HepG2 (cell line): Measurements from ENCODE around the gene CAMK2N2. TPM values are rescaled to one million over a fixed set of nuclear protein-coding genes. Genes with fewer than 3 reads are reported as not detected.

ENCODE experiments used
- FOXP1 ChIP-seq, 2 experiments: fragments of 450-650 bp in 1 of 2; IDR thresholded peaks; 2 replicates each; pipeline ENCODE4 v1.6.1; 2017 to 2018; ENCODE audit warnings: antibody characterized with exemption in 1 of 2
- MTA3 ChIP-seq: sonication (generic); formaldehyde crosslinking; IDR thresholded peaks from 2 replicates; pipeline ENCODE4 v1.4.0; 2020; ENCODE audit warnings: missing genetic modification reagents
- MTF1 ChIP-seq: sonication (generic); formaldehyde crosslinking; IDR thresholded peaks from 2 replicates; pipeline ENCODE4 v1.5.0; 2020; ENCODE audit warnings: missing genetic modification reagents
- MXD4 ChIP-seq: IDR thresholded peaks from 2 replicates; pipeline ENCODE4 v1.6.1; 2016; ENCODE audit warnings: mild to moderate bottlenecking, missing biosample characterization, missing genetic modification reagents
- NFAT5 ChIP-seq: sonication (generic); formaldehyde crosslinking; IDR thresholded peaks from 2 replicates; pipeline ENCODE4 v1.4.0; 2020; ENCODE audit warnings: missing genetic modification reagents
- PHF5A ChIP-seq: IDR thresholded peaks from one replicate; pipeline ENCODE4 v1.6.1; 2018; ENCODE audit warnings: low read depth, missing genetic modification reagents; ENCODE audit not compliant: unreplicated experiment
- REXO4 ChIP-seq: sonication (generic); formaldehyde crosslinking; IDR thresholded peaks from 2 replicates; pipeline ENCODE4 v1.8.0; 2022; ENCODE audit warnings: missing genetic modification reagents, mild to moderate bottlenecking, borderline replicate concordance
- RORA ChIP-seq: sonication (generic); formaldehyde crosslinking; IDR thresholded peaks from 2 replicates; pipeline ENCODE4 v1.5.0; 2020; ENCODE audit warnings: mild to moderate bottlenecking, missing genetic modification reagents, moderate library complexity
- SMAD1 ChIP-seq: sonication (generic); formaldehyde crosslinking; IDR thresholded peaks from 2 replicates; pipeline ENCODE4 v1.4.0; 2020; ENCODE audit warnings: missing genetic modification reagents, low read depth, mild to moderate bottlenecking, borderline replicate concordance
- SP2 ChIP-seq: sonication (generic); formaldehyde crosslinking; IDR thresholded peaks from 2 replicates; pipeline ENCODE4 v1.5.1; 2020; ENCODE audit warnings: mild to moderate bottlenecking, missing genetic modification reagents
- THAP9 ChIP-seq: sonication (generic); formaldehyde crosslinking; IDR thresholded peaks from 2 replicates; pipeline ENCODE4; 2020; ENCODE audit warnings: missing genetic modification reagents, mild to moderate bottlenecking, borderline replicate concordance
- ZFP1 ChIP-seq: IDR thresholded peaks from 2 replicates; pipeline ENCODE4 v1.6.1; 2016
- ZKSCAN1 ChIP-seq: fragments of 150-350 bp; IDR thresholded peaks from 2 replicates; pipeline ENCODE4 v1.6.1; 2014; ENCODE audit warnings: low read length
- ZNF180 ChIP-seq: sonication (generic); formaldehyde crosslinking; IDR thresholded peaks from 2 replicates; pipeline ENCODE4 v1.4.0; 2020; ENCODE audit warnings: low read depth, missing genetic modification reagents, borderline replicate concordance
- ZNF235 ChIP-seq: sonication (generic); formaldehyde crosslinking; IDR thresholded peaks from 2 replicates; pipeline ENCODE4 v1.8.1; 2023; ENCODE audit warnings: mild to moderate bottlenecking, missing genetic modification reagents, borderline replicate concordance
- ZNF343 ChIP-seq: sonication (generic); formaldehyde crosslinking; IDR thresholded peaks from 2 replicates; pipeline ENCODE4 v1.4.0; 2020; ENCODE audit warnings: mild to moderate bottlenecking, missing genetic modification reagents
- ZNF674 ChIP-seq: sonication (generic); formaldehyde crosslinking; IDR thresholded peaks from 2 replicates; pipeline ENCODE4 v1.5.0; 2020; ENCODE audit warnings: low read depth, mild to moderate bottlenecking, missing genetic modification reagents
- ZNF790 ChIP-seq: sonication (generic); formaldehyde crosslinking; IDR thresholded peaks from 2 replicates; pipeline ENCODE4 v1.8.0; 2022; ENCODE audit warnings: missing genetic modification reagents, mild to moderate bottlenecking, borderline replicate concordance
- ZSCAN29 ChIP-seq: sonication (generic); formaldehyde crosslinking; conservative IDR thresholded peaks from 2 replicates; pipeline ENCODE4 v1.4.0; 2020; ENCODE audit warnings: mild to moderate bottlenecking, missing genetic modification reagents
- ZUFSP ChIP-seq: sonication (generic); formaldehyde crosslinking; IDR thresholded peaks from 2 replicates; pipeline ENCODE4 v1.9.0; 2021; ENCODE audit warnings: missing genetic modification reagents, mild to moderate bottlenecking, borderline replicate concordance
- polyA plus RNA-seq, 8 experiments: library from polyadenylated mRNA; depleted of rRNA in 3 of 8; stranded (reverse) in 7 of 8; unstranded in 1 of 8; fragments of >200 nt; fragmentation: Illumina TruSeq in 4 of 8; extraction: Trizol in 4 of 8; gene quantifications; 2 replicates each; pipeline versions ENCODE4 v1.2.1 to v1.2.3, GENCODE V29; 2011 to 2016; ENCODE audit warnings: low read depth in 4 of 8, missing spikeins in 1 of 8, mixed read lengths in 1 of 8; ENCODE audit not compliant: insufficient read depth in 1 of 8
- total RNA-seq, 5 experiments: library from RNA; depleted of rRNA; stranded (reverse); fragments of >200 nt; fragmentation: Illumina TruSeq; extraction: Trizol; gene quantifications; 2 replicates each; pipeline ENCODE4 v1.2.3, GENCODE V29; 2016; ENCODE audit warnings: low read depth in 1 of 5

The CAMK2N2 gene
- total and polyA plus RNA-seq, 2 of the 13 experiments (the other 11 are each of a cell fraction or from before 2014, with no cell fraction given): 0.12 to 0.27 TPM

GRCh38 chr3:184241447-184242296, 19.7 kb downstream of the CAMK2N2 start (continued):
- TF ChIP-seq NFAT5 (CRISPR knock-in tag): no peak; the same call in 1 of the 2 replicates
- TF ChIP-seq THAP9: peak; percentile 70; the same call in 1 of the 2 replicates
- TF ChIP-seq FOXP1 (IDR thresholded peaks at IDR 0.05): no peak
- peak; percentile 47 for TF ChIP-seq FOXP1 (CRISPR knock-in tag; IDR thresholded peaks at IDR 0.05)
- TF ChIP-seq ZFP1 (CRISPR knock-in tag): peak; percentile 59; the same call in 1 of the 2 replicates
- TF ChIP-seq MXD4 (CRISPR knock-in tag): peak; percentile 70; the same call in 1 of the 2 replicates
- no peak for TF ChIP-seq MTA3 (CRISPR knock-in tag)
- TF ChIP-seq ZNF674 (CRISPR knock-in tag): peak; percentile 83; the same call in 1 of the 2 replicates
- TF ChIP-seq ZNF180 (CRISPR knock-in tag): no peak
- TF ChIP-seq ZNF343 (CRISPR knock-in tag): peak; percentile 96
- TF ChIP-seq ZNF235: no peak
- TF ChIP-seq MTF1 (CRISPR knock-in tag): no peak
- TF ChIP-seq PHF5A (CRISPR knock-in tag): peak; percentile 78
- TF ChIP-seq RORA (CRISPR knock-in tag): no peak
- TF ChIP-seq SMAD1 (CRISPR knock-in tag): peak; percentile 91
- no peak for TF ChIP-seq REXO4 (CRISPR knock-in tag)
- no peak for TF ChIP-seq ZKSCAN1
- TF ChIP-seq ZUFSP (CRISPR knock-in tag): no peak
- no peak for TF ChIP-seq ZNF790
- no peak for TF ChIP-seq SP2 (CRISPR knock-in tag)
- no peak; the same call in none of the 2 replicates for TF ChIP-seq ZSCAN29 (CRISPR knock-in tag)
